K562 (cell line): ENCODE data around the gene AGPAT4. TPM values are rescaled to one million over a fixed set of nuclear protein-coding genes. Genes with fewer than 3 reads are reported as not detected.

Experiments used
- ASH1L ChIP-seq: fragments of 450-650 bp; IDR thresholded peaks from 2 replicates; pipeline ENCODE4 v1.6.1; 2018; ENCODE audit warnings: borderline replicate concordance, mild to moderate bottlenecking, low read depth; ENCODE audit not compliant: partially characterized antibody
- CREB3 ChIP-seq: fragments of 450-650 bp; conservative IDR thresholded peaks from 2 replicates; pipeline ENCODE4 v1.6.1; 2016; ENCODE audit warnings: missing genetic modification characterization, low read depth, mild to moderate bottlenecking, missing compliant biosample characterization, moderate library complexity
- DLX4 ChIP-seq: fragments of 250-450 bp; sonication (Bioruptor Pico); IDR thresholded peaks from 2 replicates; pipeline ENCODE4 v1.6.1; 2021; ENCODE audit warnings: mild to moderate bottlenecking
- ETV5 ChIP-seq: sonication (generic); formaldehyde crosslinking; IDR thresholded peaks from 2 replicates; pipeline ENCODE4 v1.4.0; 2020; ENCODE audit warnings: low read depth, mild to moderate bottlenecking, missing genetic modification reagents
- GATAD2A ChIP-seq: fragments of 450-650 bp; IDR thresholded peaks from 2 replicates; pipeline ENCODE4 v1.6.1; 2017
- KAT8 ChIP-seq: fragments of 450-650 bp; IDR thresholded peaks from 2 replicates; pipeline ENCODE4 v1.6.1; 2016; ENCODE audit warnings: low read depth, mild to moderate bottlenecking
- MAZ ChIP-seq, 2 experiments: fragments of 450-650 bp in 1 of 2; sonication (generic) in 1 of 2; formaldehyde crosslinking; IDR thresholded peaks in 1 of 2; conservative IDR thresholded peaks in 1 of 2; 2 replicates each; pipeline versions ENCODE4 v1.4.0 to v1.5.0; 2020; ENCODE audit warnings: mild to moderate bottlenecking in 1 of 2, missing genetic modification reagents in 1 of 2
- NCOA2 ChIP-seq, 2 experiments: fragments of 450-650 bp; IDR thresholded peaks; 2 replicates each; pipeline ENCODE4 v1.6.1; 2018; ENCODE audit warnings: mild to moderate bottlenecking in 2 of 2, moderate library complexity in 1 of 2; ENCODE audit not compliant: partially characterized antibody in 2 of 2
- NFRKB ChIP-seq: fragments of 450-650 bp; IDR thresholded peaks from 2 replicates; pipeline ENCODE4 v1.6.1; 2016; ENCODE audit warnings: low read depth
- POLR2B ChIP-seq: fragments of 450-650 bp; IDR thresholded peaks from 2 replicates; pipeline ENCODE4 v1.6.1; 2018; ENCODE audit warnings: low read depth; ENCODE audit not compliant: partially characterized antibody
- RBM22 ChIP-seq: fragments of 200-400 bp; formaldehyde crosslinking; IDR thresholded peaks from 2 replicates; pipeline ENCODE4 v1.6.1; 2018; ENCODE audit warnings: low read length, low read depth; ENCODE audit not compliant: poor library complexity, severe bottlenecking
- RREB1 ChIP-seq: fragments of 250-450 bp; sonication (Bioruptor Pico); IDR thresholded peaks from 2 replicates; pipeline ENCODE4 v1.4.0; 2020
- ZBTB33 ChIP-seq: sonication (generic); formaldehyde crosslinking; IDR thresholded peaks from 2 replicates; pipeline ENCODE4 v1.8.1; 2023; ENCODE audit warnings: mild to moderate bottlenecking, missing genetic modification reagents
- ZBTB7A ChIP-seq: IDR thresholded peaks from 2 replicates; pipeline ENCODE4 v1.6.1; 2011; ENCODE audit warnings: low read depth, mild to moderate bottlenecking, low read length, moderate library complexity, borderline replicate concordance; ENCODE audit not compliant: control insufficient read depth
- ZNF280A ChIP-seq: fragments of 450-650 bp; IDR thresholded peaks from 2 replicates; pipeline ENCODE4 v1.6.1; 2018; ENCODE audit warnings: mild to moderate bottlenecking, low read depth; ENCODE audit not compliant: partially characterized antibody
- ZNF282 ChIP-seq: sonication (generic); formaldehyde crosslinking; IDR thresholded peaks from 2 replicates; pipeline ENCODE4 v1.8.1; 2023; ENCODE audit warnings: missing genetic modification reagents
- ZNF668 ChIP-seq: fragments of 250-450 bp; sonication (Bioruptor Pico); IDR thresholded peaks from 2 replicates; pipeline ENCODE4 v1.8.0; 2022; ENCODE audit warnings: mild to moderate bottlenecking, inconsistent platforms
- polyA plus RNA-seq, 8 experiments: library from polyadenylated mRNA; depleted of rRNA in 4 of 8; stranded (reverse) in 5 of 8; unstranded in 3 of 8; fragments of >200 nt; fragmentation: Nextera tagmentation in 2 of 8; fragmentation: Illumina TruSeq in 1 of 8; extraction: Ambion mirVana in 2 of 8; extraction: Trizol in 1 of 8; gene quantifications; 2 replicates each; pipeline versions ENCODE4 v1.2.1 to v1.2.3, GENCODE V29; 2011 to 2014; ENCODE audit warnings: inconsistent platforms in 1 of 8, missing spikeins in 1 of 8
- total RNA-seq, 7 experiments: library from RNA; depleted of rRNA in 6 of 7; stranded (reverse); fragments of >200 nt in 6 of 7; fragmentation: Illumina TruSeq in 2 of 7; extraction: Trizol in 2 of 7; gene quantifications; 2 replicates each; pipeline versions ENCODE4 v1.2.1 to v1.2.3, GENCODE V29; 2011 to 2021; ENCODE audit warnings: low replicate concordance in 1 of 7

AGPAT4 gene
- total and polyA plus RNA-seq, 9 of the 15 experiments (the other 6 are each of a cell fraction or from before 2014, with no cell fraction given): 2.2 to 15.0 (median 5.7) TPM

GRCh38 chr6:161215193-161215592 is 58.7 kb downstream of the AGPAT4 start (continued):
- TF ChIP-seq ZBTB33 (CRISPR knock-in tag) (peak; percentile 38; the same call in 1 of the 2 replicates), KAT8 (no peak), ZBTB7A (no peak), RREB1 (CRISPR knock-in tag) (no peak), POLR2B (no peak), ASH1L (no peak), DLX4 (no peak), CREB3 (tag) (no peak), ZNF282 (CRISPR knock-in tag) (no peak), MAZ (CRISPR knock-in tag; conservative IDR thresholded peaks at IDR 0.05 in 1 of 2, IDR thresholded peaks at IDR 0.05 in 1 of 2) (no peak), ZNF280A (peak; percentile 19), ETV5 (CRISPR knock-in tag) (no peak), NCOA2 (IDR thresholded peaks at IDR 0.05; ENCODE audit: partially characterized antibody in 2 of 2) (peak in 1 of 2 experiments; percentile 4), ZNF668 (0 out of 2 replicates have a peak, but pooled peaks have one; percentile 4), GATAD2A (0 out of 2 replicates have a peak, but pooled peaks have one; percentile 15), RBM22 (no peak), NFRKB (peak; percentile 22; the same call in 1 of the 2 replicates)
